Stomach smooth muscle (tissue), 2 donors: ENCODE results near the gene OR7A17.

Experiments used
- H3K27ac ChIP-seq: one replicate; pipeline ENCODE4 v1.7.0; 2013; ENCODE audit warnings: mild to moderate bottlenecking, low read length, inconsistent platforms
- H3K27me3 ChIP-seq, 2 donors: one replicate each; pipeline ENCODE4 v1.7.0; 2013; ENCODE audit warnings: low read length in 2 of 2; ENCODE audit not compliant: insufficient read depth in 2 of 2, control insufficient read depth in 1 of 2
- H3K36me3 ChIP-seq, 2 donors: one replicate each; pipeline ENCODE4 v1.7.0; 2013; ENCODE audit warnings: low read length in 2 of 2; ENCODE audit not compliant: control insufficient read depth in 2 of 2, insufficient read depth in 2 of 2
- H3K4me1 ChIP-seq: one replicate; pipeline ENCODE4 v1.7.0; 2013; ENCODE audit warnings: low read length; ENCODE audit not compliant: control insufficient read depth, insufficient read depth
- H3K4me3 ChIP-seq, 2 donors: one replicate each; pipeline ENCODE4 v1.7.0; 2013; ENCODE audit warnings: low read length in 2 of 2
- H3K9ac ChIP-seq, 2 donors: one replicate each; pipeline ENCODE4 v1.7.0; 2013; ENCODE audit warnings: low read length in 2 of 2, mild to moderate bottlenecking in 1 of 2
- H3K9me3 ChIP-seq, 2 donors: one replicate each; pipeline ENCODE4 v1.7.0; 2013; ENCODE audit warnings: low read length in 2 of 2; ENCODE audit not compliant: control insufficient read depth in 2 of 2
- donor health status: healthy.
- donor health status: Pancreatic carcinoma.

The OR7A17 gene

GRCh38 chr19:14848822-14849221, 37.1 kb downstream of the OR7A17 start, which contains the start of gene OR7A10:
OR7A10 (minus strand) TSS chr19:14848922; CDS start chr19:14841877, 7,045 bp downstream.
- H3K4me1 ChIP-seq: no peaks in the 10 kb centered on the region
- no peaks in the 10 kb centered on the region for H3K36me3 ChIP-seq
- H3K9ac ChIP-seq: no peak within 1 kb of the TSS
- H3K4me3 ChIP-seq: no peak within 1 kb of the TSS
- no peak within 1 kb of the TSS for H3K27ac ChIP-seq
- peaks cover 0 to 3% of the 10 kb centered on the region in 2 donors for H3K9me3 ChIP-seq
- H3K27me3 ChIP-seq: peaks cover 0 to 3% of the 10 kb centered on the region in 2 donors

DNA sequence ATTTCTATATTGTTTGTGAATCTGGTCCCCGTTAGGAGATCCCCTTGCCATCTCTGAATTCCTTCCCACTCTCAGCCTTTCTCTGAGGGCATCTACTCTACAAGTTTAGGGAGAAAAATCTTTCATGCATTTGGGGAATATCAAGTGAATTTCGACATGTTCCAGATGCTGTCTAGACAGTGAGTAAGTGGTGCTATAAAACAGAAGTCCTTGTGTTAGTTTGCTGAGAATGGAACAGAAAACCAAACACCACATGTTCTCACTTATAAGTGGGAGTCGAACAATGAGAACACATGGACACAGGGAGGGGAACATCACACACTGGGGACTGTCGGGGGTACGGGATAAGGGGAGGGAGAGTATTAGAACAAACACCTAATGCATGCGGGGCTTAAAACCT, 42.4 kb downstream of the OR7A17 start:
- Histone ChIP-seq H3K36me3 (no peaks in the 10 kb centered on the region), H3K4me3 (no peak overlapping the region), H3K4me1 (no peaks in the 10 kb centered on the region), H3K9ac (no peak overlapping the region), H3K9me3 (no peaks in the 10 kb centered on the region), H3K27me3 (no peaks in the 10 kb centered on the region), H3K27ac (no peak overlapping the region)

DNA sequence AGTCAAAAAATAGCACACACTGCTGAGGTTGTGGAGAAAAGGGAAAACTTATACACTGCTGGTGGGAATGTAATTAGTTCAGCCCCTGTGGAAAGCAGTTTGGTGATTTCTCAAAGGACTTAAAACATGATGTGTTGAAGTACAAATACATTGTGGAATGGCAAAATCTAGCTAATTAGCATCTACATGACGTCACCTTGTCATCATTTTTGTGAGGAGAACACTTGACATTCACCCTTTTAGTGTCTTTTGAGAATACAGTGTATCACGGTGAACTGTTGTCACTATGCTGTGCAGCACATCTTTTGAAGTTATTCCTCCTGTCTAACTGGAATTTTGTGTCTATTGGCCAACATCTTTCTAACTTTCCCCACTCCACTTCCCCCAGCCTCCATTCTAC, 42.8 kb downstream of the OR7A17 start:
- Histone ChIP-seq H3K36me3 (no peaks in the 10 kb centered on the region), H3K27ac (no peak overlapping the region), H3K27me3 (no peaks in the 10 kb centered on the region), H3K9ac (no peak overlapping the region), H3K9me3 (no peaks in the 10 kb centered on the region), H3K4me1 (no peaks in the 10 kb centered on the region), H3K4me3 (no peak overlapping the region)

GRCh38 chr19:14840206-14840605, 45.7 kb downstream of the OR7A17 start:
- no peak overlapping the region for H3K4me3 ChIP-seq
- H3K36me3 ChIP-seq: no peaks in the 10 kb centered on the region
- no peak overlapping the region for H3K27ac ChIP-seq
- H3K9ac ChIP-seq: no peak overlapping the region
- no peaks in the 10 kb centered on the region for H3K4me1 ChIP-seq
- no peaks in the 10 kb centered on the region for H3K9me3 ChIP-seq
- H3K27me3 ChIP-seq: no peaks in the 10 kb centered on the region

DNA sequence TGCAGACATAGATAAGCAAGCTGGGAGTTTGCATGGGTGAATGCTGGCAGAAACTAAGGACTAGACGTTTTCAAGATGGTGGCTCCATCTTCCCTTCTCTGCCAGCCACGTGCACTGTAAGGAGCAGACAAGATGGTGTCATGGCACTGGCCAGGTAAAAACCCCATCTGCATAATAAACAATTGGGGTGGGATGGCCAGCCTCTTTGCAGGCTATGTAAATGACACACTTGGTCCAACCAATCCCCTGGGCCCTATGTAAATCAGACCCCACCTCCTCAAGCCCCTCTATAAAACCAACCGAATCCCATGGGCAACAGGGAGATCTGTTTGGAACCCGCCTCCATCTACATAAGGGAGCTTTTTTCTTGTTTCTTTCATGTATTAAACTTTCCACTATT, 48.5 kb downstream of the OR7A17 start:
- H3K4me1 ChIP-seq: no peaks in the 10 kb centered on the region
- no peaks in the 10 kb centered on the region for H3K27me3 ChIP-seq
- H3K4me3 ChIP-seq: no peak overlapping the region
- H3K9me3 ChIP-seq: no peaks in the 10 kb centered on the region
- H3K36me3 ChIP-seq: no peaks in the 10 kb centered on the region
- no peak overlapping the region for H3K9ac ChIP-seq
- H3K27ac ChIP-seq: no peak overlapping the region

DNA sequence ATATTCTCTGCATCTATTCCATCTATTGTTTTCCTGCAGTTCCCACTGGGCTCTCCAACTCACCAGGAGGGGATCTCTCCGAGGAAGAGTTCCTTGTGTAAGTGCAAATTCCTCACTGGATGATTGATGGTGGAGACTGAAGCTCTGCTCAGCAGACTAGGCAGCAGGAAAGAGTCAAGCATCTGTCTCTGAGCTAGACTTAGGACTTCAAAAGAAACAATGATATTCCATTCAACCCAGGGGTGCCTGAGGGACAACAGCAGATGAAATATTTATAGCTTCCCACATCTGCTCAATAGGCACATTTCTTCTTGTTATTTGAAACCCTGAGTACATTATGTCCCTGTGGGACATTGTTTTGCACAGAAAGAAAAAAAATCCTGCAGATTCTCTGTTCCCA, 50.9 kb downstream of the OR7A17 start, which contains the start of the genes OR7A5 and OR7C1:
Gene OR7A5 (minus strand): TSS at position 175 of the 400 bp plus-strand sequence. CDS start 6,944 bp downstream, outside the sequence.
Gene OR7C1 (minus strand): TSS at position 175 of the 400 bp plus-strand sequence. CDS start 35,049 bp downstream, outside the sequence.
- Histone ChIP-seq H3K9me3 (no peaks in the 10 kb centered on the region), H3K4me3 (no peak within 1 kb of the TSS), H3K27me3 (no peaks in the 10 kb centered on the region), H3K36me3 (no peaks in the 10 kb centered on the region), H3K9ac (no peak within 1 kb of the TSS), H3K27ac (no peak within 1 kb of the TSS), H3K4me1 (no peaks in the 10 kb centered on the region)

- Histone ChIP-seq H3K9me3 (peaks cover 0 to under 1% of the 10 kb centered on the region in 2 donors), H3K9ac (no peak overlapping the region), H3K4me1 (no peaks in the 10 kb centered on the region), H3K36me3 (no peaks in the 10 kb centered on the region), H3K27me3 (peaks cover 0 to under 1% of the 10 kb centered on the region in 2 donors), H3K27ac (no peak overlapping the region), H3K4me3 (no peak overlapping the region)
These were observed 55.2 kb downstream of the OR7A17 start for GRCh38 chr19:14830702-14831101.
